Measurements from ENCODE around the gene ORM2.

- TF ChIP-seq, protein P1, sequence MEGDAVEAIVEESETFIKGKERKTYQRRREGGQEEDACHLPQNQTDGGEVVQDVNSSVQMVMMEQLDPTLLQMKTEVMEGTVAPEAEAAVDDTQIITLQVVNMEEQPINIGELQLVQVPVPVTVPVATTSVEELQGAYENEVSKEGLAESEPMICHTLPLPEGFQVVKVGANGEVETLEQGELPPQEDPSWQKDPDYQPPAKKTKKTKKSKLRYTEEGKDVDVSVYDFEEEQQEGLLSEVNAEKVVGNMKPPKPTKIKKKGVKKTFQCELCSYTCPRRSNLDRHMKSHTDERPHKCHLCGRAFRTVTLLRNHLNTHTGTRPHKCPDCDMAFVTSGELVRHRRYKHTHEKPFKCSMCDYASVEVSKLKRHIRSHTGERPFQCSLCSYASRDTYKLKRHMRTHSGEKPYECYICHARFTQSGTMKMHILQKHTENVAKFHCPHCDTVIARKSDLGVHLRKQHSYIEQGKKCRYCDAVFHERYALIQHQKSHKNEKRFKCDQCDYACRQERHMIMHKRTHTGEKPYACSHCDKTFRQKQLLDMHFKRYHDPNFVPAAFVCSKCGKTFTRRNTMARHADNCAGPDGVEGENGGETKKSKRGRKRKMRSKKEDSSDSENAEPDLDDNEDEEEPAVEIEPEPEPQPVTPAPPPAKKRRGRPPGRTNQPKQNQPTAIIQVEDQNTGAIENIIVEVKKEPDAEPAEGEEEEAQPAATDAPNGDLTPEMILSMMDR (IDR thresholded peaks at IDR 0.05): no peak
- TF ChIP-seq POLR2A (IDR thresholded peaks at IDR 0.05): no peak
Measured at GRCh38 chr9:114341152-114341830, 11.6 kb downstream of the ORM2 start.

All from sigmoid colon (tissue), 3 donors.